Stimulated activated CD8-positive, alpha-beta memory T cell treated with anti-CD3 and anti-CD28 coated beads, Interleukin-15, amount 100 ng/mL, for 4 hours (primary cell): ENCODE results near the gene XAF1.
"Not testable (repeated sequence)": the region's sequence is repeated elsewhere in the genome, so short reads cannot be mapped to it uniquely, and the experiment has no call there.

Experiments
- DNase-seq, 2 donors: peaks; one replicate each; pipeline ENCODE4 v3.0.0-alpha.2; 2020; ENCODE audit warnings: low read depth in 2 of 2

XAF1 gene

DNA sequence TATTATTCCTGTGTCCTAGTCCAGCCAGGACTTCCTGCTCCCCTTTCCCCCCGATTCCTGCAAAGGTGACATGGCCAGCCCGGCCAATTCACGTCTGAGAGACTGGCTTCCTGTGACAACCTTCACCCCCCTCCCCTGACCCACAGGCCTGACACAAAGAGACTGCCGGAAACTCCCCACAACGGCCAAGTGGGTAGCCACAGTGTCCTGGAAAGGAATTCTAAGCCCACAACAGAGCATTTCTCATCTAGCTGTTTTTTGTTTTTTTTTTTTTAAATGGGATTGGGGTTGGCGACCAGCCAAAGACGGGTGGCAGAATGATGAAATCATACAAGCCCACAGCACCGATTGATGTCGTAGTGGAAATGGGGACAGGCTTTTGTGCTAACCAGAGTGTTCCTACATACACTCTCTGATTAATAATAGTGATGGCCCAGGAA, 2.8 kb upstream of the XAF1 start:
- peak; percentile 27 to 51 for DNase-seq

DNA sequence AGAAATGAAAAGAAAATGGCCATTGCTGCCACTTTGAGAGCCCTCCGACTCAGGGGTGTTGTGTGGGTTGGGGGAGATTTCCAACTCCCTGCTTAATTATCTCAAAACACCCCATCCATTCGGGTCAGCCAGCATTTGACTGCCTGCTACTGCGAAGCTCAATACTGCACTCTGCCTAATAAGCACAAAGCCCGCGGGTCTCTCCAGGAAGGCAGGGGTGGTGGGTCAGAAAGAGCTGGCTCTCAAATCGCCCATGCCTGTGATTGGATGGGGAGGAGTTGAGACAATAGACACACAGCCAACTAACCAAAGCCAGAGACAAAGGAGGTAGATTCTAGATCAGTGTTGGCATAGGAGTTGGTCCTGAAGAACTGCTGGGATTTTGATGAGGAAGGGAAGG, 2.3 kb upstream of the XAF1 start:
- DNase-seq: no peak

DNA sequence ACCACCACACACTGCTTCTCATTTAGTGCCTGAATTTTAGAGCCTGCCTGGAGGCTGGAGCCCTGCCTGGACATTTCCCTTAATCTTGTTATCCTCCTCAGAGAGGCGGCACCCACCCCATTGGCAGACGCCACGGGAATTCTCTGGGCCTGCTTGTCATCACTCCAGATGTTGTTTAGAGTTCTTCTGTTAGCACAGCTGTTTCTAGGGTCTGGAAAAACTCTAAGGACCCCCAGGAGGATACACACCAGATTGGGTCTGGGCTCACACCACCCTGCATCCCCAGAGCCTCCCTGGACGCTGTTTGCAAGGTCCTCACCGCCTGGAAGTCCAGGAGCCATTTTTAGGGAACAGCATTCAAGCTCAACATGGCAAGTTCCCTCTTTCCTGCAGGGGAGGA, 565 bp upstream of the XAF1 start:
- DNase-seq: no peak

DNA sequence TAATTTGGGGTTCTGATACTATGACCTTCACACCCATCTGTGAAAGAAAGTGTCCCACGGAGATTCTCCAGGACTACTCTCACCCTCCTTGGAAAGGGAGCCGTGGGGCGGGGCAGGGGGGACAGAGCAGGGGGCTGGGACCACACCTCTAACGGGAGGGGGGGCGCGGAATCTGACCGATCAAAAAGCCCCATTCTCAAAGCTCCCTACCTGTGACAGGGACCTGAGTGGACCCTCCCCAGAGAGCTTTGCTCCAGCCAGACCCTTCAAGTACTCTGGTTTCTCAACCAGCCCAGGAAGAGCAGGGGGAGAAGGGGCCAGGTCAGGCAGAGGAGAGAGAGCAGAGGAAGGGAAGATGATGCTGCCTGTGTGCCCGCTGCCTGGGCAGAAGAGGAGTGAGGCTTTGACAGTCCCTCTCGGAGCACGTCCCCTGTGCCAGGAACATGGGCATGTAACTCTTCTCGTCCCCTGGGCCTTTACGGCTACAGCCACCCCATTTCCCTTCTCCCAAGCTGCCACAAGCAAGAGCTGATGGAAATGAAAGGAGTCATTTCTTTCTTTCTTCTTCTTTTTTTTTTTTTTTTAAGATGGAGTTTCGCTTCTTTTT, 682 bp downstream of the XAF1 start:
- DNase-seq: no peak

GRCh38 chr17:6757747-6758146, 1.9 kb downstream of the XAF1 start:
- DNase-seq: no peak

GRCh38 chr17:6761779-6762178, 5.9 kb downstream of the XAF1 start:
- no peak for DNase-seq

GRCh38 chr17:6768447-6768846, 12.6 kb downstream of the XAF1 start:
- no peak for DNase-seq

DNA sequence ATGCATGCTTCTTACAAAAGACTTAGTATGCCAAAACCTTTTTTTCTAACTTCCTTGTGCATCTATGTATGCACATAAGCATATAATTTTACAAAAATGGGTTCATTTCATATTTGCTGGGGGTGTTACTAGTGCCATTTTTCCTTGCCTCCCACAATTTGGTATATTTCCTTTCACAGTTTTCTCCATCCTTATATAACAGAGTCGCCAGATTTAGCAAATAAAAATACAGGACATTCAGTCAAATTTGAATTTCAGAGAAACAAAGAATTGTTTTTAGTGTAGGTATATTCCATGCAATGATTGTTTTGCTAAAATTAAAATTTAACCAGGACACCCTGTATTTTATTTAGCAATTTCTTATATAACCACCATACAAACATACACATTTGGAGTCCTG, 16.2 kb downstream of the XAF1 start:
- no peak for DNase-seq

DNA sequence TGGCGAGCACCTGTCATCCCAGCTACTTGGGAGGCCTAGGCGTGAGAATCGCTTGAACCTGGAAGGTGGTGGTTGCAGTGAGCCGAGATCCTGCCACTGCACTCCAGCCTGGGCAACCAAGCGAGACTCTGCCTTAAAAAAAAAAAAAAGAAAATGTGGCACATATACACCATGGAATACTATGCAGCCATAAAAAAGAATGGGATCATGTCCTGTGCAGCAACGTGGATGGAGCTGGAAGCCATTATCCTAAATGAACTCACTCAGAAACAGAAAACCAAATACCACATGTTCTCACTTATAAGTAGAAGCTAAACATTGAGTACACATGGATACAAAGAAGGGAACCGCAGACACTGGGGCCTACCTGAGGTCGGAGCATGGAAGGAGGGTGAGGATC, 19.1 kb downstream of the XAF1 start:
- DNase-seq: not testable (repeated sequence)

DNA sequence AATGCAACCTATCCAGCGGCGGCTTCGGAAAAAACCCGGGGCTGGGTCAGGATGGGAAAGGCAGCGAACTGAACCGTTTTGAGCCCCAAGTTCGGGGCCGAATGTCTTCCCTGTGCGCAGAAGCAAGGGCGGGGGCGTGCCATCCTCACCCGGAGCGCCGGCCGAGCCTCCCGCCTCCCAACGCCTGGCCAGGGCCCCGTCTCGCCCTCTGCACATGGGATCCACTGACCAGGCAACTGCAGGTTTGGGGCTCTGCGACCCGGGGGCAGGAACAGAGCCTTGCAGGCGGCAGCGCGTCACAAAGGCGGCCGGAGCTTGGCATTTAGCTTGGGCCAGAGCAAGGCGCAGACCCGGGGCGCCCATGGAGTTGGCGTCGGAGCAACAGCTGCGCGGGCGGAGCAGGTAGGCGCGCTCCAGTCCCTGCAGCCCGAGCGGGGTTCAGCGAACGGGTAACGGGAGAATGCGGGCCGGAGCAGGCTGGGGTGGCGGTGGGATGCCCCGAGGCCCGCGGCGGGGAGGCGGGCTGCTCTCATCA, 20.1 kb downstream of the XAF1 start, which contains the start of gene FBXO39:
TSS of gene FBXO39 (plus strand) at position 345 of the 535 bp plus-strand sequence. CDS start 3,654 bp downstream, outside the sequence.
- no peak for DNase-seq

GRCh38 chr17:6779411-6779810, 23.6 kb downstream of the XAF1 start:
- DNase-seq: no peak

GRCh38 chr17:6780001-6780400, 24.2 kb downstream of the XAF1 start:
- DNase-seq: no peak

DNA sequence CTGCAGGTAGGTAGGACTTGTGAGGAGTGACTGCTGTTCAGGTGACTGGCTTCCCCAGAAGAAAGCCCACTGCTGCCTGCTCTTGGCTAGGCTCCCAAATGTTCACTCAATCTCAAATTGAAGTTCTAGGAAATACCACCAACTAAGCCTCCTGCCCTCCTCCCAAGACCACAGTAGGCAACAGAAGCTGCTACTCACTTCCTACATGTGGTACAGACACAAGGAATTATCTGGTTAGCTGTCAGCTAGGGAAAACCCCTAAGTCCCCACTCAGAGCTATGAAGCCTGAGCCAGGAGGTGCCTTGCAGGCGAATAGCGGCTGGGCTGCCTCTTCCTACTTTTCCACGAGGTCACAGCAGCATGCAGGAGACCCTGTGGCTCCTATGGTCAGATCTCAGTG, 25.0 kb downstream of the XAF1 start:
- no peak for DNase-seq

DNA sequence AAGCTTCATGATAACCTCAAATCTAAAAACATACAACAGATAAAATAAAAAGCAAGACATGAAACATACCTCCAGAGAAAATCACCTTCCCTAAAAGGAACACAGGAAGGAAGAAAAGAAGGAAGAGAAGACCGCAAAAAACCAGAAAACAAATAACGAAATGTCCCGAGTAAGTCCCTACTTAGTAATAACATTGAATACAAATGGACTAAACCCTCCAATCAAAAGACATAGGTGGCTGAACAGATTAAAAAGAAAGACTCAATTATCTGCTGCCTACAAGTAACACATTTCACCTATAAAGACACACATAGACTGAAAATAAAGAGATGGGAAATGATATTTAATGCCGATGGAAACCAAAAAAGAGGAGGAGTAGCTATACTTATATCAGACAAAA, 26.4 kb downstream of the XAF1 start:
- DNase-seq: no peak

DNA sequence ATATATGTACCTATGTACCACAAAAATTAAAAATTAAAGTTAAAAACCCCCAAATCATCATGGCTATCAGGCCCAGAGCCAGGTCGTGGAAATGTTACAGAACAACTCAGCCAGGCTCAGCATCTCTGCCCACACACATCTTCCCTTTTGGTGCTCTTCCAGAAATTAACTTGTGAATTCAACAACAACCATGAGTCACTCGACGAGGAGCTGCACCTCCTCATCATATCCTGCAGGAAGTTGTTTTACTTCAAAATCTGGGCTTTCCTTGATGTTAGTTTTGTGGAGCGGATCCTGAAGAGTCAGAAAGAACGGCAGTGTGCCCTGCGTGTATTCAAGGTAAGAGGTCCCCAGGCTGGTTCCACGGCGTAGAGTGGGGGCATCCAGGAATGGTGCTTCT, 30.8 kb downstream of the XAF1 start:
- DNase-seq: no peak

DNA sequence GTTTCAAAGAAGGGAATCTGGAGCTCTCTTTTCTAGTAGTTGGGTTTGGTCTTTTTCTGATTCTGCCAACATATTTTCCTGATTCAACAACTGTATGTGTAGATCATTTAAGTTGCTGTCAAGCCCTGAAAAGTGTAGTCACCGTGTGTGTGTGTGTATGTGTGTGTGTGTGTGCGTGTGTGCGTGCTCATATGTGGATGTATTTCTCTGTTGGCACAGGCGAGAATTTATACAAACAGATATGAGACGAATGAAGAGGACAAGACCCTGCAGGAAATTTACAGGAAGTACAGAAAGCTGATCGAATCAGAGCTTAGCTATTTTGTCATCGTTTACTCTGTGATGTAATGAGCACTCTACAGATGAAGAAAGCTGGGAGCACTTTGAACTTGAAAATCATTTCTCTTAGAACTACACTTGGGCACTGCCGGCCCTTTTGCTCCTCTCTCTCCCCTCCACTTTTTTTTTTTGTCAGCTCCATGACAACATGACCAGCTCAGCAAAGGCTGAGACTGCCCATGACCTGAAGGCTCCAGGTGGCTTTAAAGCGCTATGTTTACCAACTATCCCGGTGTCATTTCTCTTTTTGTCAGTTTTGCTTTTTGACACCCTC, 31.3 kb downstream of the XAF1 start:
- DNase-seq: no peak

DNA sequence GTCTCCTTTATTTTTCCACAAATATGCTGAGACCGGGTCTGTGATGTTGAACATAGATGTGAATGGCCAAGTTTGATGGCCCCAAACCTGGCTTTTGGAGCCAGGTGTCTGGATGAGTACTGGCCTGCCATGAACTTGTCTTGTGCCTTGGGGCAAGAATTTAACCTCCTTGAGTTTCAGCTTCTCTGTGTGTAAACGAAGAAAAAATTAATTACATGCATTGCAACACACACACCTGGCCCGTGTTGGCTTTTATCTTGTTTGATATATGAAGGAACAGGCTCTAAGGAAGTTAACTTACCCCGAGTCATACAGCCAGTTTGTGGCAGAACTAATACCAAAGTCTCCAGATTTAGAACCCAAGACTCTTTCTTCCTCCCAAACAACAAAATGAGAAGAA, 33.3 kb downstream of the XAF1 start:
- no peak for DNase-seq

DNA sequence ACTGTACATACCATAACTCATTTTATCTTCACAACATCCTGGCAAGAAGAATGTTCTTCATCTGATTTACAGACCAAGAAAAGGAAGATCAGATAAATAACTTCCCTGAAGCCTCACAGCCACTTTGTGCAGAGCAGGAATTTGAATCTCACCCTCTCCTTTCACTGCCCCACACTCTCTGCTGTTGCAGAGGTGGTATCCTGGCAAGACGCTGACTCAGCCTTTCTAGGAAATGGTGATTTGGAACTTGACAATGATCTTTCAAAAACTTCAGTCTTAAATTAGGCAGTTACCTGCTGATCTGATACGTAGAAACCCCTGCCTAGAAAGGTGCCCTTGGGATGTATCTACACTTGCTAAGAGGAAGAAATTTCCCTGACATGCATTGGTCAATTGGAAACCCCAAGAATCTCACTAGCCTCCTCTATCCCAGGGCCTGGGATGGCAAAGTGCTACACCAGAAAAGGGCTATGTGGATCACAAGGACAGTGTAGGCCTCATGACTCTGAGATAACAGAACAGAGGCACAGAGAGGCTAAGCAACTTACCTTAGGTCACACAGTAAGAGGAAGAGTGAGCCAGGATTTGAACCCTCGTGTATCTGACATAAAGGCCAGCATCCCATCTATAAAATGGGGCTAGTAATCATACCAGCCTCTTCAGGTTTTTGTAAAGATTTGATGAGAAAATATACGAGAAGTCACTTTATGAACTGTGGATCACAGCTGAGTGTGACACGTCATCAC, 38.1 kb downstream of the XAF1 start:
- no peak for DNase-seq

DNA sequence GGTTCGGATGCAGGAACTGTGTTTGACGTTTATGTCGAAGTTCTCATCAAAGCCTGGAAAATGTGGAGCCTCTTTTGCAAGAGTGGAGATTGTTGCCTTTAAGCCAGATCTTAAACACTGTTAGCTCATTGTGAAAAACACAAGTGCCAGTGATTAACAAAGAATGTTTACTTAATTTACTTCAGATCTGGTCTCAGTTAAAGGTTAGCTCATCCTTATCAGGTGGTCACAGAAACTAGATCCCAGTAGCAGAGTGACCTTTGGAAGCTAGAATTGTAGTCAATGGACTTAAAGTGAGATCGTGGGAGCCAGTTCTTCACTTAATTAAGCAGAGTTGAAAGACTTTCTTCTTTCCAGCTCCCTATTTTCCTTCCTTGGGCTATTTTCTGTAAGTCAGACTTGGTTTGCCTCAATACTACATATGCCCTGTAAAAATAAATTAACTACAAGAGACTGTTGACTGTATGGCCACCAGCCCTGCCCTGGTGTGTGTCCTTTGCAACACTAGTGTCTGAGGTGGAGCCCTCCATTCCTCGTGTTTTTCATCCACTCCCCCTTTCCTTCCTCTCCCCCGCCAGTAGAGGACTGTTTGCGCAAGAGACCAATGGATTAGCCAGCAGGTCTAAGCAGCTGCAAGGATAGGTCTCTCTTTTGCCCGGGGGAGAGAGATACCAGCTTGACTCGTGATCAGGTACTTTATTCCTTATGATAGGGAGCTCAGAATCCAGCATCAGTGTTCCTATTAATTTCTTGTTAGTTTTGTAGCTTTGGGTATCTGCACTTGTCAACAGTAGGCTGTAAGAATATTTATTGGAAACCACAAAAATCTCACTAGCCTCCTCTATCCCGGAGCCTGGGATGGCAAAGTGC, 40.4 kb downstream of the XAF1 start:
- no peak for DNase-seq

- DNase-seq: no peak
Measured at GRCh38 chr17:6796887-6797490, 41.1 kb downstream of the XAF1 start.

DNA sequence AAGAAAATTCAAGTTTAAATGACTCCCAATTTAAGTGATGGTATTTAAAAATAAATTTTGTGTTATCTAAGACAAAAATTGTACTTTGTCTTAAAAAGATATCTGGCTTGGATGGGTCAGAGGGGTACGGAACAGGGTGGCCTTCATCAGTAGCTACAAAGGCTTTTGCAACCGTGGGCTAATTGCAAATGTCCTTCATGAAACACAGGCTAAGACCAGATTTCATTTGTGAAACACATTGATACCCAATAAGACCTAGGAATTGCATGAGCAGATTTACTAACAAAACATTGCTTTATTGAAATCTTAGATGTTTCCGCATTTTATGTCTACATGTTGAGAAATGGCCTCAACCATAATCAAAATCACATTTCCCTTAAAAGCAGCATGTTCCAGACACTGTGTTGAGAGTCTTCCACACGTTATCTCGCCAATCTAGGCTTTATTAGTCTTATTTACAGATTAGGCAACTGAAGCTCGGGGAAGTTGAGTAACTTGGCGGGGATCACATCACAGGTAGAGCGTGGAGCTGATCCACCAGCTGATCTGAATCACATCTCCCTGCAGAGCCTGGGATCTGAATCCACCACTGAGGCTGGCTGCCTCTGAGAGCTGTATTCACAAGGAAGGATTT, 42.0 kb downstream of the XAF1 start:
- no peak for DNase-seq
